Gastrocnemius medialis (tissue), 4 donors: ENCODE results near the gene CNTN2.

Source experiments
- POLR2A ChIP-seq, 2 donors: fragments of 450-650 bp; IDR thresholded peaks; one replicate each; pipeline ENCODE4 v1.6.1; 2017; ENCODE audit warnings: antibody characterized with exemption in 2 of 2, mild to moderate bottlenecking in 2 of 2, moderate library complexity in 2 of 2
- TF ChIP-seq, protein P1 (sequence below), 5 experiments: fragments of 450-650 bp in 3 of 5; fragments of 200-600 bp in 2 of 5; sonication (generic) in 2 of 5; IDR thresholded peaks in 4 of 5; conservative IDR thresholded peaks in 1 of 5; 1 replicate in 4 of 5; 2 replicates in 1 of 5; pipeline ENCODE4 v1.5.1; 2016 to 2019; ENCODE audit warnings: antibody characterized with exemption in 5 of 5, mild to moderate bottlenecking in 3 of 5, moderate library complexity in 3 of 5

DNA sequence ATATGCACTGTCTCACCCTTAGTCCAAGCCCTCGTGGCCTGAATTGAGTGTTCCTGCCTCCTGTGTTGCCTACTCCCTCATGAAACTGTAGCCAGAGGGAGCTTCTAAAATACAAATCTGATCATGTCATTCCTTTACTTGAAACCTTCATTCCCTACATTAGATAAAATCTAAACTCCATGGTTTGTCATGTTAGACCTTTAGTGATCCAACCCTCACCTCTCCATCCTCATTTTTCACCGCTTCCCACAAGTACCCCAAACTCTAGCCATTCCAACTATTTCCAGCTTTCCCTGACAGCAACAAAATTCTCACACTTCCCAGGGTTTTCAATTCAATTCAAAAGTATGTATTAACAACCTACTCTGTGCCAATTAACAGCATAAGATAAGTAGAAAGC, 18.3 kb upstream of the CNTN2 start:
- TF ChIP-seq, protein P1, sequence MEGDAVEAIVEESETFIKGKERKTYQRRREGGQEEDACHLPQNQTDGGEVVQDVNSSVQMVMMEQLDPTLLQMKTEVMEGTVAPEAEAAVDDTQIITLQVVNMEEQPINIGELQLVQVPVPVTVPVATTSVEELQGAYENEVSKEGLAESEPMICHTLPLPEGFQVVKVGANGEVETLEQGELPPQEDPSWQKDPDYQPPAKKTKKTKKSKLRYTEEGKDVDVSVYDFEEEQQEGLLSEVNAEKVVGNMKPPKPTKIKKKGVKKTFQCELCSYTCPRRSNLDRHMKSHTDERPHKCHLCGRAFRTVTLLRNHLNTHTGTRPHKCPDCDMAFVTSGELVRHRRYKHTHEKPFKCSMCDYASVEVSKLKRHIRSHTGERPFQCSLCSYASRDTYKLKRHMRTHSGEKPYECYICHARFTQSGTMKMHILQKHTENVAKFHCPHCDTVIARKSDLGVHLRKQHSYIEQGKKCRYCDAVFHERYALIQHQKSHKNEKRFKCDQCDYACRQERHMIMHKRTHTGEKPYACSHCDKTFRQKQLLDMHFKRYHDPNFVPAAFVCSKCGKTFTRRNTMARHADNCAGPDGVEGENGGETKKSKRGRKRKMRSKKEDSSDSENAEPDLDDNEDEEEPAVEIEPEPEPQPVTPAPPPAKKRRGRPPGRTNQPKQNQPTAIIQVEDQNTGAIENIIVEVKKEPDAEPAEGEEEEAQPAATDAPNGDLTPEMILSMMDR (IDR thresholded peaks at IDR 0.05 in 4 of 5, conservative IDR thresholded peaks at IDR 0.05 in 1 of 5): no peak
- TF ChIP-seq POLR2A (IDR thresholded peaks at IDR 0.05): no peak
